NT2/D1 (cell line): ENCODE results near the gene PPP1R3G.

Experiments
- YY1 ChIP-seq: IDR thresholded peaks from 2 replicates; pipeline ENCODE4 v1.6.1; 2011; ENCODE audit not compliant: insufficient read length, insufficient read depth
- ZNF274 ChIP-seq: IDR thresholded peaks from 2 replicates; pipeline ENCODE4 v1.6.1; 2011; ENCODE audit warnings: mild to moderate bottlenecking, low read depth, low read length

DNA sequence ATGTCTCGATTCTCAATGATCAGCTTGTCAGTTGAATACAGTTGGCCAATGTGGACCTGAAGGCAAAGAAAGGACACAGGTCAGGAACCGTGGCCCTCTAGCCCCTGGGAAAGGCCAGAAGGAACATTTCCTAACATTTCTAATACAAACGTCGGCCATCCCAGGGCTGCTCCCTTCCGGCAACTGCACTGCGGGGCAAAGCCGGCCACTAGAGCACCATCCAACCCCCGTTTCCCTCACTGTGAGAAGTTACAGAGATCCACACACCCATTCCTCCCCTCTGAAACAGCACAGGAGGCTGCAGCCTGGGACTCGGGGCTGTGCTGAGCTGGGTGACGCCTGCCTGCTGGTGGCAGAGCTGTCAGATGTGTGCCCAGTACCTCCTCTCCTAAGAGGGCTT lies 24.3 kb downstream of the PPP1R3G start:
- TF ChIP-seq YY1, result no peak
- no peak for TF ChIP-seq ZNF274
